Neuronal stem cell (in vitro differentiated cells): Measurements from ENCODE around the gene PISD. TPM values are rescaled to one million over a fixed set of nuclear protein-coding genes. Genes with fewer than 3 reads are reported as not detected.
"Not testable (repeated sequence)": the region's sequence is repeated elsewhere in the genome, so short reads cannot be mapped to it uniquely, and the experiment has no call there.

Source experiments
- DNase-seq: peaks from one replicate; pipeline ENCODE4 v3.0.0-alpha.2; 2013; ENCODE audit warnings: low spot score
- H2AFZ ChIP-seq: one replicate; pipeline ENCODE4 v1.6.1; 2013; ENCODE audit warnings: mild to moderate bottlenecking, low read length, inconsistent platforms
- H2AK5ac ChIP-seq: 2 replicates; pipeline ENCODE4 v1.6.1; 2013; ENCODE audit warnings: low read depth, mild to moderate bottlenecking, inconsistent platforms, low read length, moderate library complexity, mixed read lengths
- H2BK120ac ChIP-seq: 2 replicates; pipeline ENCODE4 v1.6.1; 2013; ENCODE audit warnings: low read depth, mild to moderate bottlenecking, inconsistent platforms, low read length, moderate library complexity, mixed read lengths
- H2BK12ac ChIP-seq: one replicate; pipeline ENCODE4 v1.6.1; 2013; ENCODE audit warnings: low read length, inconsistent platforms
- H2BK15ac ChIP-seq: 2 replicates; pipeline ENCODE4 v1.6.1; 2013; ENCODE audit warnings: mild to moderate bottlenecking, low read length, inconsistent platforms, mixed read lengths
- H2BK5ac ChIP-seq: one replicate; pipeline ENCODE4 v1.6.1; 2013; ENCODE audit warnings: inconsistent platforms, mild to moderate bottlenecking, low read length, moderate library complexity
- H3K14ac ChIP-seq: one replicate; pipeline ENCODE4 v1.6.1; 2013; ENCODE audit warnings: low read length, inconsistent platforms
- H3K18ac ChIP-seq: 2 replicates; pipeline ENCODE4 v1.6.1; 2013; ENCODE audit warnings: low read length, inconsistent platforms
- H3K23ac ChIP-seq: 2 replicates; pipeline ENCODE4 v1.6.1; 2013; ENCODE audit warnings: low read depth, mild to moderate bottlenecking, mixed read lengths, low read length, inconsistent platforms; ENCODE audit not compliant: poor library complexity
- H3K27ac ChIP-seq: replicated peaks from 3 replicates; pipeline ENCODE4 v1.5.1; 2013; ENCODE audit warnings: low read length, inconsistent platforms
- H3K27me3 ChIP-seq, 3 experiments: 2 replicates each; pipeline ENCODE4 v1.6.1; 2013; ENCODE audit warnings: low read length in 3 of 3, mild to moderate bottlenecking in 2 of 3, inconsistent platforms in 1 of 3, low read depth in 1 of 3, mixed read lengths in 1 of 3, moderate library complexity in 1 of 3; ENCODE audit not compliant: control insufficient read depth in 3 of 3, insufficient read depth in 3 of 3
- H3K36me3 ChIP-seq, 2 donors: replicated peaks in 1 of 2; 2 replicates each; pipeline ENCODE4 v1.6.1; 2013; ENCODE audit warnings: low read length in 2 of 2; ENCODE audit not compliant: control insufficient read depth in 2 of 2, insufficient read depth in 2 of 2
- H3K4ac ChIP-seq: 2 replicates; pipeline ENCODE4 v1.6.1; 2013; ENCODE audit warnings: inconsistent platforms, mild to moderate bottlenecking, low read length, moderate library complexity
- H3K4me1 ChIP-seq, 2 donors: 1 replicate in 1 of 2; 2 replicates in 1 of 2; pipeline ENCODE4 v1.6.1; 2013; ENCODE audit warnings: low read length in 2 of 2, low read depth in 1 of 2; ENCODE audit not compliant: control insufficient read depth in 2 of 2, insufficient read depth in 1 of 2
- H3K4me2 ChIP-seq: one replicate; pipeline ENCODE4 v1.6.1; 2013; ENCODE audit warnings: mild to moderate bottlenecking, low read length, inconsistent platforms; ENCODE audit not compliant: insufficient read depth, poor library complexity, severe bottlenecking
- H3K4me3 ChIP-seq, 2 donors: 2 replicates each; pipeline ENCODE4 v1.5.1; 2013; ENCODE audit warnings: low read length in 2 of 2, mild to moderate bottlenecking in 2 of 2, inconsistent platforms in 1 of 2, moderate library complexity in 1 of 2
- H3K79me1 ChIP-seq: one replicate; pipeline ENCODE4 v1.6.1; 2013; ENCODE audit warnings: low read depth, mild to moderate bottlenecking, inconsistent platforms, low read length, moderate library complexity
- H3K9ac ChIP-seq: one replicate; pipeline ENCODE4 v1.6.1; 2013; ENCODE audit warnings: mild to moderate bottlenecking, low read depth, low read length, inconsistent platforms; ENCODE audit not compliant: poor library complexity
- H3K9me3 ChIP-seq, 2 donors: replicated peaks in 1 of 2; 2 replicates each; pipeline versions ENCODE3 to v1.6.1; 2013; ENCODE audit warnings: low read length in 2 of 2, mild to moderate bottlenecking in 2 of 2, inconsistent platforms in 1 of 2, low read depth in 1 of 2, mixed read lengths in 1 of 2, moderate library complexity in 1 of 2; ENCODE audit not compliant: control insufficient read depth in 2 of 2, insufficient read depth in 1 of 2
- H4K8ac ChIP-seq: one replicate; pipeline ENCODE4 v1.6.1; 2013; ENCODE audit warnings: low read depth, mild to moderate bottlenecking, inconsistent platforms, low read length, moderate library complexity
- H4K91ac ChIP-seq: one replicate; pipeline ENCODE4 v1.6.1; 2013; ENCODE audit warnings: low read length, low read depth, mild to moderate bottlenecking, inconsistent platforms; ENCODE audit not compliant: poor library complexity
- WGBS, 2 donors: extraction: QIAGEN DNeasy Blood & Tissue Kit; methylation state at CpG; one replicate each; pipeline ENCODE4 v1.1.7; 2013; ENCODE audit warnings: missing lambda C conversion rate in 2 of 2, mixed read lengths in 1 of 2; ENCODE audit not compliant: insufficient read length in 2 of 2, insufficient replicate concordance in 1 of 2; ENCODE audit errors: extremely low coverage in 2 of 2; 5-methylcytosine and 5-hydroxymethylcytosine counted together
- polyA plus RNA-seq, 2 experiments: library from polyadenylated mRNA; stranded (reverse); fragments of 200-250 nt; gene quantifications; one replicate each; pipeline ENCODE4 v1.2.3, GENCODE V29; 2013

PISD gene
- polyA plus RNA-seq (2013, experiment 1 of 2) = 18.6 TPM
- 18.6 TPM for polyA plus RNA-seq (2013, experiment 2 of 2)

GRCh38 chr22:31661851-31662667, at the start of gene PISD:
TSS of gene PISD (minus strand) at chr22:31662215. CDS start at chr22:31662208, 7 bp downstream.
- Histone ChIP-seq H2AK5ac (no peak within 1 kb of the TSS), H3K14ac (no peak within 1 kb of the TSS), H3K4ac (no peak within 1 kb of the TSS), H3K4me2 (peak within 1 kb of the TSS; percentile 70), H4K91ac (no peak within 1 kb of the TSS), H3K9me3 (no peaks in the 10 kb centered on the region), H2BK15ac (no peak within 1 kb of the TSS), H3K27me3 (no peaks in the 10 kb centered on the region), H2BK5ac (no peak within 1 kb of the TSS), H3K23ac (no peak within 1 kb of the TSS), H3K18ac (peak within 1 kb of the TSS; percentile 84), H3K4me3 (peak within 1 kb of the TSS; percentile 67 to 95), H3K36me3 (no peaks in the 10 kb centered on the region), H2BK120ac (no peak within 1 kb of the TSS), H3K9ac (peak within 1 kb of the TSS; percentile 78), H4K8ac (peak within 1 kb of the TSS; percentile 24), H3K79me1 (peaks cover 5% of the 10 kb centered on the region), H3K27ac (no peak within 1 kb of the TSS), H2AFZ (peak within 1 kb of the TSS; percentile 94), H3K4me1 (peaks cover 2 to 4% of the 10 kb centered on the region in 2 donors), H2BK12ac (no peak within 1 kb of the TSS)
- WGBS, 2 donors = no CpG with 5 or more reads among the region's 52 CpGs
- DNase-seq = peak; percentile 92

DNA sequence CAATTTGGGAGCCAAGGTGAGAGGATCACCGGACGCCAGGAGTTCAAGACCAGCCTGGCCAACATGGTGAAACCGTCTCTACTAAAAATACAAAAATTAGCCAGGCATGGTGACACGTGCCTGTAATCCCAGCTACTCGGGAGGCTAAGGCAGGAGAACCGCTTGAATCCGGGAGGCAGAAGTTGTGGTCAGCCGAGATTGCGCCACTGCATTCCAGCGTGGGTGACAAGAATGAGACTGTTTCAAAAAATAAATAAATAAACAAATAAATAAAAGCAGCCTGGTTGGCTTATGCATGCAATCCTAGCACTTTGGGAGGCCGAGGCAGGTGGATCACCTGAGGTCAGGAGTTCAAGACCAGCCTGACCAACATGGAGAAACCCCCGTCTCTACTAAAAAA, 49.2 kb upstream of the PISD start:
- not testable (repeated sequence) for H2BK5ac ChIP-seq, H2BK120ac ChIP-seq, DNase-seq, H3K23ac ChIP-seq, H2BK15ac ChIP-seq, H3K4me2 ChIP-seq, H3K9ac ChIP-seq, H4K91ac ChIP-seq, H4K8ac ChIP-seq, H3K27ac ChIP-seq, H3K18ac ChIP-seq, H3K79me1 ChIP-seq, H3K14ac ChIP-seq, H2BK12ac ChIP-seq, H3K9me3 ChIP-seq, H3K4me1 ChIP-seq, H2AK5ac ChIP-seq, H3K4ac ChIP-seq, H3K27me3 ChIP-seq, H2AFZ ChIP-seq, H3K4me3 ChIP-seq
- no CpG with 5 or more reads among the region's 12 CpGs for WGBS, 2 donors
- peaks cover 26 to 86% of the 10 kb centered on the region in 2 donors for H3K36me3 ChIP-seq

DNA sequence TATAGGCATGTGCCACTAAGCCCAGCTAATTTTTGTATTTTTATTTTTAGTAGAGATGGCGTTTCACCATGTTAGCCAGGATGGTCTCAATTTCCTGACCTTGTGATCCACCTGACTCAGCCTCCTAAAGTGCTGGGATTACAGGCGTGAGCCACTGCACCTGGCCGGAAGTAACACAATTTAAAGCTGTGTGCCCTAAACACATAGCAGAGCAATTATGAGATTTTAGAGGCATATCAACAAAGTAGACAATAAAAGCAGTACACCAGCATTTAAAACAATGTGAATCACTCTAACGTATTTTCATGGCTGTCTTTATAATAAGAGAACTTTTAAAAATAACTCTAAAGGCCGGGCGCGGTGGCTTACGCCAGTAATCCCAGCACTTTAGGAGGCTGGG, 45.5 kb upstream of the PISD start:
- Histone ChIP-seq H3K27me3 (no peaks in the 10 kb centered on the region), H3K9me3 (no peaks in the 10 kb centered on the region), H3K4ac (no peak overlapping the region), H2AK5ac (no peak overlapping the region), H3K9ac (no peak overlapping the region), H3K4me2 (no peak overlapping the region), H2BK120ac (no peak overlapping the region), H3K27ac (no peak overlapping the region), H2BK15ac (no peak overlapping the region), H2BK12ac (no peak overlapping the region), H2AFZ (no peak overlapping the region), H4K91ac (no peak overlapping the region), H3K18ac (no peak overlapping the region), H3K23ac (no peak overlapping the region), H3K4me1 (no peaks in the 10 kb centered on the region), H4K8ac (no peak overlapping the region), H2BK5ac (no peak overlapping the region), H3K4me3 (no peak overlapping the region), H3K36me3 (peaks cover 27 to 76% of the 10 kb centered on the region in 2 donors), H3K14ac (no peak overlapping the region), H3K79me1 (peaks cover 1% of the 10 kb centered on the region)
- no CpG with 5 or more reads among the region's 8 CpGs for WGBS, 2 donors
- no peak for DNase-seq

GRCh38 chr22:31695423-31695822, 33.4 kb upstream of the PISD start:
- Histone ChIP-seq H3K4me2 (no peak overlapping the region), H2BK5ac (no peak overlapping the region), H2BK12ac (no peak overlapping the region), H3K4me3 (no peak overlapping the region), H3K79me1 (no peaks in the 10 kb centered on the region), H3K9me3 (peaks cover 0 to 3% of the 10 kb centered on the region in 2 donors), H4K91ac (no peak overlapping the region), H2BK15ac (no peak overlapping the region), H2BK120ac (no peak overlapping the region), H3K23ac (no peak overlapping the region), H3K14ac (no peak overlapping the region), H4K8ac (no peak overlapping the region), H3K4me1 (no peaks in the 10 kb centered on the region), H3K27ac (no peak overlapping the region), H3K9ac (peak overlapping the region; percentile 9), H3K4ac (no peak overlapping the region), H2AFZ (no peak overlapping the region), H3K18ac (no peak overlapping the region), H3K27me3 (no peaks in the 10 kb centered on the region), H3K36me3 (peaks cover 28 to 85% of the 10 kb centered on the region in 2 donors), H2AK5ac (no peak overlapping the region)
- no CpG with 5 or more reads among the region's 4 CpGs for WGBS, 2 donors
- no peak for DNase-seq
